BLaER1 treated with 17β-estradiol and CSF1 and Interleukin-3, amounts not matched to agents 10 nM and 100 nM (cell line): ENCODE data around the gene ENTPD7.
"Not testable (repeated sequence)": the region's sequence is repeated elsewhere in the genome, so short reads cannot be mapped to it uniquely, and the experiment has no call there.

ENCODE experiments used
- H3K27ac ChIP-seq, 11 experiments: shearing (Covaris generic); formaldehyde crosslinking; 2 replicates each; pipeline ENCODE4 v1.8.1; 2022
- H3K27me3 ChIP-seq, 11 experiments: shearing (Covaris generic); formaldehyde crosslinking; 2 replicates each; pipeline ENCODE4 v1.8.1; 2022
- H3K36me3 ChIP-seq, 11 experiments: shearing (Covaris generic); formaldehyde crosslinking; 2 replicates each; pipeline ENCODE4 v1.8.1; 2022
- H3K4me1 ChIP-seq, 10 experiments: shearing (Covaris generic); formaldehyde crosslinking; 2 replicates each; pipeline ENCODE4 v1.8.1; 2022
- H3K4me2 ChIP-seq, 11 experiments: shearing (Covaris generic); formaldehyde crosslinking; 2 replicates each; pipeline ENCODE4 v1.8.1; 2022
- H3K4me3 ChIP-seq, 10 experiments: shearing (Covaris generic); formaldehyde crosslinking; 2 replicates each; pipeline ENCODE4 v1.8.1; 2022
- H3K9ac ChIP-seq, 11 experiments: shearing (Covaris generic); formaldehyde crosslinking; 2 replicates each; pipeline ENCODE4 v1.8.1; 2022
- H3K9me3 ChIP-seq, 11 experiments: shearing (Covaris generic); formaldehyde crosslinking; replicated peaks in 1 of 11; 2 replicates each; pipeline ENCODE4 v1.8.1; 2022
- H4K20me1 ChIP-seq, 11 experiments: shearing (Covaris generic); formaldehyde crosslinking; 2 replicates each; pipeline ENCODE4 v1.8.1; 2022
- Cebpa-rat ChIP-seq, 11 experiments: shearing (Covaris generic); IDR thresholded peaks; 2 replicates each; pipeline ENCODE4 v1.8.1; 2022

The ENTPD7 gene

DNA sequence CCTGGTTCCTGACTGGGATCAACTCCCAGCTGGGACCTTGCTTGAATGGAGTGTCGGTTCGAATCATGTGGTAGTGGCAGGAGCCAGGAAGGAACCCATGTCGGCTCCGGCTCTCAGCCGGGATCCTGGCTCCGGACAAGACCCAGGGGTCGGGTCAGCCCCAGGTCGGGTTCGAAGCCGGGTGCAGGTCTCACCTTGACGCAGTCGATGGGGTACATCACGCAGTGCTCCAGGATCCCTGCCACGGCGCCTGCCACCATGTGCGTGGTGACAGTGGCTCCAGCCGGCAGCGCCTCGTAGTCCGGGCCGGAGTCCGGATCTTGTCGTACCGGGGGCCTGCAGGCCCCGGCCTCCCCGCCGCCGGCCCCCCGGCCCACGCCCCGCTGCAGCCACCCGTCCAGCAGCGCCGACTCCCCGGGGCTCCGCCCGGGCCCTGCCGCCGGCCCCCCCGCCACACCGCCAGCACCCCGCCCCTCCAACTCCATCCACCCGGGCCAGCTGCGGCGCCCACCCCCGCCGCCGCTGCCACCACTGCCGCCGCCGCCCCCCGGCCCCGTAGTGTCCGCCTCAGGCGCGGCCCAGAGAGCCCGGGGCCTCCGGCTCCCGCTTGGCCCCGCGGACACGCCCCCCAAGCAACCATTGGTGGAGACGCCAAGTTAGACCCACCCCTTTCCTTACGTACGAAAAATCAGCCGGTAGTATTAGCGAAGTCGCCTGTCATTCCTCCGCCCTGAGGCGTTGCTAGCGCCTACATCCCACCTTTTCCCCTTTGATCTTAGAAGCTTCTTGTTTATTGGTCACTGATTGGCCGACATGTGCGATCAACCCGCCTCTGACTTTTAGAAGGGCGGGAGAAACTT lies 39.2 kb upstream of the ENTPD7 start, which contains the start of gene SLC25A28:
SLC25A28 (minus strand) TSS at position 589 of the 860 bp plus-strand sequence; CDS start at position 485, 104 bp downstream.
- Histone ChIP-seq H3K9ac (peak within 1 kb of the TSS; percentile 94 to 99 (median 95)), H3K36me3 (peaks cover 2 to 26% (median 9%) of the 10 kb centered on the region in 11 experiments; a peak in 13 of 22 replicates)

GRCh38 chr10:99620711-99621453 lies 38.4 kb upstream of the ENTPD7 start:
- H4K20me1 ChIP-seq = peaks cover 9 to 36% (median 30%) of the 10 kb centered on the region in 11 experiments; a peak in 20 of 22 replicates
- peaks cover 0 to 18% (median 1%) of the 10 kb centered on the region in 11 experiments; a peak in 8 of 22 replicates for H3K36me3 ChIP-seq
- peaks cover 33 to 55% (median 43%) of the 10 kb centered on the region in 10 experiments for H3K4me1 ChIP-seq
- H3K9me3 ChIP-seq = no peaks in the 10 kb centered on the region
- H3K27me3 ChIP-seq = no peaks in the 10 kb centered on the region
- H3K4me2 ChIP-seq = peak overlapping the region; percentile 81 to 95 (median 92)
- peak in 8 of 11 experiments; percentile 19 to 78 (median 52); a peak in 8 of 22 replicates for TF ChIP-seq Cebpa-rat (IDR thresholded peaks at IDR 0.05)
- peak overlapping the region; percentile 94 to 100 (median 98) for H3K27ac ChIP-seq
- peak overlapping the region; percentile 67 to 95 (median 88) for H3K4me3 ChIP-seq
- peak overlapping the region; percentile 94 to 99 (median 95) for H3K9ac ChIP-seq

More for the DNA sequence above, 39.2 kb upstream of the ENTPD7 start, which contains the start of gene SLC25A28:
- Histone ChIP-seq H3K27ac (peak within 1 kb of the TSS; percentile 94 to 100 (median 98)), H3K27me3 (no peaks in the 10 kb centered on the region), H3K4me1 (peaks cover 33 to 55% (median 43%) of the 10 kb centered on the region in 10 experiments), H3K9me3 (no peaks in the 10 kb centered on the region), H3K4me2 (peak within 1 kb of the TSS; percentile 85 to 96 (median 93)), H4K20me1 (peaks cover 14 to 44% (median 31%) of the 10 kb centered on the region in 11 experiments; a peak in 20 of 22 replicates), H3K4me3 (peak within 1 kb of the TSS; percentile 80 to 97 (median 94))
- TF ChIP-seq Cebpa-rat (IDR thresholded peaks at IDR 0.05) = no peak

- peak overlapping the region; percentile 81 to 95 (median 92) for H3K4me2 ChIP-seq
Observed at GRCh38 chr10:99621454-99622251, 37.7 kb upstream of the ENTPD7 start.

DNA sequence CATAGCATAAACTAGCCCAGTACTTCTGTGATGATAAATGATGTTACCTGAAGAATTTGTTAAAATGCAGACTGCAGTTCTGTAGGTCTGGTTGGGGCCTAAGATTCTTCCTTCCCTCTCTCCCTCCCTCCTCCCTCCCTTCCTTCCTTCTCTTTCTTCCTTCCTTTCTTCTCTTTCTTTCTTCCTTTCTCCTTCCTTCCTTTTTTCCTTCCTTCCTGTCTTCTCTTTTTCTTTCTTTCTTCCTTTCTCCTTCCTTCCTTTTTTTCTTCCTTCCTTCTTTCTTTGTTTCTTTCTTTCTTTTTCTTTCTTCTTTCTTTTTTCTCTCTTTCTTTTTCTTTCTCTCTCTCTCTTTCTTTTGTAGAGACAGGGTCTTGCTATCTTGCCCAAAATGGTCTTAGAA lies 35.4 kb upstream of the ENTPD7 start:
- TF ChIP-seq Cebpa-rat (IDR thresholded peaks at IDR 0.05) = no peak
- Histone ChIP-seq H3K27me3 (no peaks in the 10 kb centered on the region), H3K9ac (no peak overlapping the region), H3K9me3 (no peaks in the 10 kb centered on the region), H4K20me1 (peaks cover 0 to 7% (median 0%) of the 10 kb centered on the region in 11 experiments; a peak in 7 of 22 replicates), H3K27ac (no peak overlapping the region), H3K4me2 (peak overlapping the region in 8 of 11 experiments; percentile 3 to 26 (median 10); a peak in 6 of 22 replicates), H3K4me3 (no peak overlapping the region), H3K36me3 (no peaks in the 10 kb centered on the region), H3K4me1 (peaks cover 13 to 30% (median 22%) of the 10 kb centered on the region in 10 experiments)

More at GRCh38 chr10:99621454-99622251, 37.7 kb upstream of the ENTPD7 start:
- Histone ChIP-seq H3K36me3 (peaks cover 0 to 10% (median 0%) of the 10 kb centered on the region in 11 experiments; a peak in 3 of 22 replicates), H3K4me3 (peak overlapping the region; percentile 67 to 95 (median 88)), H3K27me3 (no peaks in the 10 kb centered on the region), H3K4me1 (peaks cover 33 to 53% (median 43%) of the 10 kb centered on the region in 10 experiments), H4K20me1 (peaks cover 6 to 29% (median 23%) of the 10 kb centered on the region in 11 experiments; a peak in 19 of 22 replicates), H3K9me3 (no peaks in the 10 kb centered on the region), H3K9ac (peak overlapping the region; percentile 94 to 99 (median 95)), H3K27ac (peak overlapping the region; percentile 94 to 100 (median 98))
- peak in 1 of 11 experiments; percentile 7; a peak in 1 of 22 replicates for TF ChIP-seq Cebpa-rat (IDR thresholded peaks at IDR 0.05)

- not testable (repeated sequence) for H4K20me1 ChIP-seq, H3K36me3 ChIP-seq, H3K4me2 ChIP-seq, H3K4me3 ChIP-seq, H3K27me3 ChIP-seq, H3K9me3 ChIP-seq, H3K9ac ChIP-seq, H3K27ac ChIP-seq
- peaks cover 12 to 29% (median 21%) of the 10 kb centered on the region in 10 experiments for H3K4me1 ChIP-seq
Observed at GRCh38 chr10:99625124-99625523, 34.2 kb upstream of the ENTPD7 start.

DNA sequence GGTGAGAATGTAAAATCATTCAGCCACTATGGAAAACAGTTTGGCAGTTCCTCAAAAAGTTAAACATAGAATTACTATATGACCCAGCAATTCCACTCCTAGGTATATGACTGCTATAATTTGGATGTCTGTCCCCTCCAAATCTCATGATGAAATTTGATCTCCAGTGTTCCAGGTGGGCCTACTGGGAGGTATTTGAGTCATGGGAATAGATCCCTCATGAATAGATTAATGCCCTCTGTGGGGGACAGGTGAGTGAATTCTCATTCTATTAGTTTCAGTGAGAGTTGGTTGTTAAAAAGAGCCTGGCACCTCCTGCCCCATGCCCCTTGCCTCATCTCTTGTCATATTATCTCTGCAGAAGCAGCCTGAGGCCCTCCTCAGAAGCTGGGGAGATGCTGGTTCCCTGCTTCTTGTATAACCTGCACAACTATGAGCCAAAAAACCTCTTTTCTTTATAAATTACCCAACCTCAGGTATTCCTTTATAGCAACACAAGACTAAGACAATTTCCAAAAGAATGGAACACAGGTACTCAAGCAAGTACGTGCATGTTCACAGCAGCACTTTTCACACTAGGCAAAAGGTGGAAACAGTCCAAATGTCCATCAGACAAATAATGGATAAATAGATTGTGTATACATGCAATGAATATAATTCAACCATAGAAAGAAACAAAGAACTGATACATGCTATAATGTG lies 30.2 kb upstream of the ENTPD7 start:
- Histone ChIP-seq H3K27me3 (no peaks in the 10 kb centered on the region), H3K4me3 (no peak overlapping the region), H3K36me3 (no peaks in the 10 kb centered on the region), H3K4me2 (no peak overlapping the region), H3K27ac (no peak overlapping the region), H3K4me1 (peaks cover 0 to 5% (median 3%) of the 10 kb centered on the region in 10 experiments; a peak in 8 of 20 replicates), H3K9me3 (no peaks in the 10 kb centered on the region), H3K9ac (no peak overlapping the region), H4K20me1 (no peaks in the 10 kb centered on the region)
- TF ChIP-seq Cebpa-rat (IDR thresholded peaks at IDR 0.05) = no peak

DNA sequence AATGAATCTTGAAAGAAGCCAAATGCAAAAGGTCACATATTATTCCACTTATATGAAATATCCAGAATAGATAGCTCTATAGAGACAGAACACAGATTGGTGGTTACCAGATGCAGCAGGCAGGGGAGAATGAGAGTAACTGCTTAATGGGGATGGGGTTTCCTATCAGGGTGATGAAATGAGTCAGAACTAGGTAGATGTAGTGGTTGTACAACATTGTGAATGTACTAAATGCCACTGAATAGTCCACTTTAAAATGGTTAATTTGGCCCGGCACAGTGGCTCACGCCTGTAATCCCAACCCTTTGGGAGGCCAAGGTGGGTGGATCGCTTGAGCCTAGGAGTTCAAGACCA lies 29.7 kb upstream of the ENTPD7 start:
- Histone ChIP-seq H3K4me3 (no peak overlapping the region), H3K27me3 (no peaks in the 10 kb centered on the region), H4K20me1 (no peaks in the 10 kb centered on the region), H3K4me2 (no peak overlapping the region), H3K9me3 (no peaks in the 10 kb centered on the region), H3K27ac (no peak overlapping the region), H3K9ac (no peak overlapping the region), H3K36me3 (no peaks in the 10 kb centered on the region), H3K4me1 (no peaks in the 10 kb centered on the region; a peak in 1 of 20 replicates)
- no peak for TF ChIP-seq Cebpa-rat (IDR thresholded peaks at IDR 0.05)

GRCh38 chr10:99630433-99630832 lies 28.9 kb upstream of the ENTPD7 start:
- no peak overlapping the region for H3K27ac ChIP-seq
- no peaks in the 10 kb centered on the region for H3K36me3 ChIP-seq
- H3K9ac ChIP-seq = no peak overlapping the region
- no peaks in the 10 kb centered on the region for H3K9me3 ChIP-seq
- H3K27me3 ChIP-seq = no peaks in the 10 kb centered on the region
- no peak overlapping the region for H3K4me2 ChIP-seq
- H3K4me3 ChIP-seq = no peak overlapping the region
- H4K20me1 ChIP-seq = no peaks in the 10 kb centered on the region
- TF ChIP-seq Cebpa-rat (IDR thresholded peaks at IDR 0.05) = no peak
- no peaks in the 10 kb centered on the region for H3K4me1 ChIP-seq
